K562 (cell line): ENCODE data around the gene VWA7. TPM values are rescaled to one million over a fixed set of nuclear protein-coding genes. Genes with fewer than 3 reads are reported as not detected.

Experiments used
- CXXC5 ChIP-seq: fragments of 250-450 bp; sonication (Bioruptor Pico); IDR thresholded peaks from 2 replicates; pipeline ENCODE4 v1.8.0; 2022; ENCODE audit warnings: inconsistent platforms, mild to moderate bottlenecking, moderate library complexity
- ETS2 ChIP-seq: IDR thresholded peaks from 2 replicates; pipeline ENCODE4 v1.6.1; 2016; ENCODE audit warnings: borderline replicate concordance, missing genetic modification characterization, mild to moderate bottlenecking, moderate library complexity, missing compliant biosample characterization; ENCODE audit not compliant: poor library complexity, severe bottlenecking
- HDAC6 ChIP-seq: IDR thresholded peaks from 2 replicates; pipeline ENCODE4 v1.6.1; 2012; ENCODE audit warnings: low read depth, mild to moderate bottlenecking, control low read depth, inconsistent platforms, low read length, moderate library complexity
- MCM7 ChIP-seq, 2 experiments: fragments of 450-650 bp; IDR thresholded peaks; 2 replicates each; pipeline ENCODE4 v1.6.1; 2016 to 2018
- MITF ChIP-seq: IDR thresholded peaks from 2 replicates; pipeline ENCODE4 v1.6.1; 2014; ENCODE audit warnings: antibody characterized with exemption
- MLX ChIP-seq, 2 experiments: fragments of 450-650 bp in 1 of 2; sonication (generic) in 1 of 2; formaldehyde crosslinking; conservative IDR thresholded peaks; 2 replicates each; pipeline versions ENCODE4 v1.4.0 to v1.8.1; 2020 to 2022; ENCODE audit warnings: mild to moderate bottlenecking in 1 of 2, missing genetic modification reagents in 1 of 2
- RFX7 ChIP-seq: fragments of 250-450 bp; sonication (Bioruptor Pico); IDR thresholded peaks from 2 replicates; pipeline ENCODE4 v1.5.1; 2021; ENCODE audit warnings: mild to moderate bottlenecking
- SRF ChIP-seq, 2 experiments: fragments of 250-450, 450-650 bp in 1 of 2; sonication (Bioruptor Pico) in 1 of 2; sonication (generic) in 1 of 2; formaldehyde crosslinking; IDR thresholded peaks; 2 replicates each; pipeline versions ENCODE4 v1.5.0 to v1.5.1; 2020 to 2022; ENCODE audit warnings: mild to moderate bottlenecking in 1 of 2, missing genetic modification reagents in 1 of 2
- ZNF134 ChIP-seq: fragments of 250-450 bp; sonication (Bioruptor Pico); conservative IDR thresholded peaks from 2 replicates; pipeline ENCODE4 v1.4.0; 2020
- ZNF165 ChIP-seq: fragments of 250-450 bp; sonication (Bioruptor Pico); IDR thresholded peaks from 2 replicates; pipeline ENCODE4 v1.4.0; 2020; ENCODE audit warnings: borderline replicate concordance
- ZNF224 ChIP-seq: sonication (generic); formaldehyde crosslinking; IDR thresholded peaks from 2 replicates; pipeline ENCODE4 v1.8.0; 2022; ENCODE audit warnings: mild to moderate bottlenecking, missing genetic modification reagents
- ZNF830 ChIP-seq: fragments of 250-450 bp; sonication (Bioruptor Pico); IDR thresholded peaks from 2 replicates; pipeline ENCODE4 v1.5.0; 2021; ENCODE audit warnings: mild to moderate bottlenecking
- ZSCAN29 ChIP-seq: fragments of 450-650 bp; IDR thresholded peaks from 2 replicates; pipeline ENCODE4 v1.6.1; 2017
- polyA plus RNA-seq, 8 experiments: library from polyadenylated mRNA; depleted of rRNA in 4 of 8; stranded (reverse) in 5 of 8; unstranded in 3 of 8; fragments of >200 nt; fragmentation: Nextera tagmentation in 2 of 8; fragmentation: Illumina TruSeq in 1 of 8; extraction: Ambion mirVana in 2 of 8; extraction: Trizol in 1 of 8; gene quantifications; 2 replicates each; pipeline versions ENCODE4 v1.2.1 to v1.2.3, GENCODE V29; 2011 to 2014; ENCODE audit warnings: inconsistent platforms in 1 of 8, missing spikeins in 1 of 8
- total RNA-seq, 7 experiments: library from RNA; depleted of rRNA in 6 of 7; stranded (reverse); fragments of >200 nt in 6 of 7; fragmentation: Illumina TruSeq in 2 of 7; extraction: Trizol in 2 of 7; gene quantifications; 2 replicates each; pipeline versions ENCODE4 v1.2.1 to v1.2.3, GENCODE V29; 2011 to 2021; ENCODE audit warnings: low replicate concordance in 1 of 7
- TF ChIP-seq, protein P1 (sequence below), 2 experiments: fragments of 450-650 bp in 1 of 2; sonication (generic) in 1 of 2; formaldehyde crosslinking in 1 of 2; IDR thresholded peaks in 1 of 2; conservative IDR thresholded peaks in 1 of 2; 2 replicates each; pipeline versions ENCODE4 v1.6.1 to v1.8.1; 2016 to 2023; ENCODE audit warnings: mild to moderate bottlenecking in 2 of 2, moderate library complexity in 2 of 2, inconsistent platforms in 1 of 2, missing genetic modification reagents in 1 of 2
- TF ChIP-seq, protein P2 (sequence below): sonication (generic); formaldehyde crosslinking; IDR thresholded peaks from 2 replicates; pipeline ENCODE4 v1.8.1; 2023; ENCODE audit warnings: mild to moderate bottlenecking, missing genetic modification reagents, moderate library complexity
- TF ChIP-seq, protein P3 (sequence below): fragments of 250-450 bp; sonication (Bioruptor Pico); IDR thresholded peaks from 2 replicates; pipeline ENCODE4 v1.5.0; 2020; ENCODE audit warnings: mild to moderate bottlenecking
- TF ChIP-seq, protein P4 (sequence below): sonication (generic); formaldehyde crosslinking; IDR thresholded peaks from 2 replicates; pipeline ENCODE4 v1.8.0; 2023; ENCODE audit warnings: mild to moderate bottlenecking, missing genetic modification reagents

The VWA7 gene
- total and polyA plus RNA-seq, 9 of the 15 experiments (the other 6 are each of a cell fraction or from before 2014, with no cell fraction given) = 0.18 to 2.9 (median 0.95) TPM

- TF ChIP-seq, protein P1, sequence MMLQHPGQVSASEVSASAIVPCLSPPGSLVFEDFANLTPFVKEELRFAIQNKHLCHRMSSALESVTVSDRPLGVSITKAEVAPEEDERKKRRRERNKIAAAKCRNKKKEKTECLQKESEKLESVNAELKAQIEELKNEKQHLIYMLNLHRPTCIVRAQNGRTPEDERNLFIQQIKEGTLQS (IDR thresholded peaks at IDR 0.05) = no peak
- TF ChIP-seq, protein P1 (CRISPR knock-in tag; conservative IDR thresholded peaks at IDR 0.05) = no peak; the same call in 1 of the 2 replicates
- TF ChIP-seq HDAC6 (no peak), MITF (0 out of 2 replicates have a peak, but pooled peaks have one; percentile 41), SRF (CRISPR knock-in tag; IDR thresholded peaks at IDR 0.05) (0 out of 4 replicates have a peak, but pooled peaks of 1 of the 2 experiments have one; percentile 4), ZNF134 (CRISPR knock-in tag) (peak; percentile 70), ZSCAN29 (peak; percentile 15; the same call in 1 of the 2 replicates), ZNF224 (CRISPR knock-in tag) (no peak), ZNF165 (CRISPR knock-in tag) (no peak), ETS2 (tag) (no peak), RFX7 (no peak), ZNF830 (CRISPR knock-in tag) (no peak), MLX (CRISPR knock-in tag; conservative IDR thresholded peaks at IDR 0.05) (0 out of 4 replicates have a peak, but pooled peaks of 1 of the 2 experiments have one; percentile 31), CXXC5 (CRISPR knock-in tag) (peak; percentile 71), MCM7 (IDR thresholded peaks at IDR 0.05) (no peak)
- TF ChIP-seq, protein P2, sequence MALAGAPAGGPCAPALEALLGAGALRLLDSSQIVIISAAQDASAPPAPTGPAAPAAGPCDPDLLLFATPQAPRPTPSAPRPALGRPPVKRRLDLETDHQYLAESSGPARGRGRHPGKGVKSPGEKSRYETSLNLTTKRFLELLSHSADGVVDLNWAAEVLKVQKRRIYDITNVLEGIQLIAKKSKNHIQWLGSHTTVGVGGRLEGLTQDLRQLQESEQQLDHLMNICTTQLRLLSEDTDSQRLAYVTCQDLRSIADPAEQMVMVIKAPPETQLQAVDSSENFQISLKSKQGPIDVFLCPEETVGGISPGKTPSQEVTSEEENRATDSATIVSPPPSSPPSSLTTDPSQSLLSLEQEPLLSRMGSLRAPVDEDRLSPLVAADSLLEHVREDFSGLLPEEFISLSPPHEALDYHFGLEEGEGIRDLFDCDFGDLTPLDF (CRISPR knock-in tag) = peak; percentile 73; the same call in 1 of the 2 replicates
- TF ChIP-seq, protein P3, sequence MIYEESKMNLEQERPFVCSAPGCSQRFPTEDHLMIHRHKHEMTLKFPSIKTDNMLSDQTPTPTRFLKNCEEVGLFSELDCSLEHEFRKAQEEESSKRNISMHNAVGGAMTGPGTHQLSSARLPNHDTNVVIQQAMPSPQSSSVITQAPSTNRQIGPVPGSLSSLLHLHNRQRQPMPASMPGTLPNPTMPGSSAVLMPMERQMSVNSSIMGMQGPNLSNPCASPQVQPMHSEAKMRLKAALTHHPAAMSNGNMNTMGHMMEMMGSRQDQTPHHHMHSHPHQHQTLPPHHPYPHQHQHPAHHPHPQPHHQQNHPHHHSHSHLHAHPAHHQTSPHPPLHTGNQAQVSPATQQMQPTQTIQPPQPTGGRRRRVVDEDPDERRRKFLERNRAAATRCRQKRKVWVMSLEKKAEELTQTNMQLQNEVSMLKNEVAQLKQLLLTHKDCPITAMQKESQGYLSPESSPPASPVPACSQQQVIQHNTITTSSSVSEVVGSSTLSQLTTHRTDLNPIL (CRISPR knock-in tag) = no peak
- TF ChIP-seq, protein P4, sequence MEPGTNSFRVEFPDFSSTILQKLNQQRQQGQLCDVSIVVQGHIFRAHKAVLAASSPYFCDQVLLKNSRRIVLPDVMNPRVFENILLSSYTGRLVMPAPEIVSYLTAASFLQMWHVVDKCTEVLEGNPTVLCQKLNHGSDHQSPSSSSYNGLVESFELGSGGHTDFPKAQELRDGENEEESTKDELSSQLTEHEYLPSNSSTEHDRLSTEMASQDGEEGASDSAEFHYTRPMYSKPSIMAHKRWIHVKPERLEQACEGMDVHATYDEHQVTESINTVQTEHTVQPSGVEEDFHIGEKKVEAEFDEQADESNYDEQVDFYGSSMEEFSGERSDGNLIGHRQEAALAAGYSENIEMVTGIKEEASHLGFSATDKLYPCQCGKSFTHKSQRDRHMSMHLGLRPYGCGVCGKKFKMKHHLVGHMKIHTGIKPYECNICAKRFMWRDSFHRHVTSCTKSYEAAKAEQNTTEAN = no peak; the same call in 1 of the 2 replicates
Measured at GRCh38 chr6:31821301-31822035, 44.3 kb upstream of the VWA7 start (continued).
